Dedifferentiated amniotic fluid mesenchymal stem cell (primary cell): ENCODE data around the gene TUBD1.
A peak's percentile ranks its signal among the peaks of the same experiment; 100 is the strongest.
"Not testable (repeated sequence)": the region's sequence is repeated elsewhere in the genome, so short reads cannot be mapped to it uniquely, and the experiment has no call there.

Source experiments
- DNase-seq: peaks from one replicate; pipeline ENCODE4 v3.0.0-alpha.2; 2016; ENCODE audit errors: extremely low spot score

The TUBD1 gene

DNA sequence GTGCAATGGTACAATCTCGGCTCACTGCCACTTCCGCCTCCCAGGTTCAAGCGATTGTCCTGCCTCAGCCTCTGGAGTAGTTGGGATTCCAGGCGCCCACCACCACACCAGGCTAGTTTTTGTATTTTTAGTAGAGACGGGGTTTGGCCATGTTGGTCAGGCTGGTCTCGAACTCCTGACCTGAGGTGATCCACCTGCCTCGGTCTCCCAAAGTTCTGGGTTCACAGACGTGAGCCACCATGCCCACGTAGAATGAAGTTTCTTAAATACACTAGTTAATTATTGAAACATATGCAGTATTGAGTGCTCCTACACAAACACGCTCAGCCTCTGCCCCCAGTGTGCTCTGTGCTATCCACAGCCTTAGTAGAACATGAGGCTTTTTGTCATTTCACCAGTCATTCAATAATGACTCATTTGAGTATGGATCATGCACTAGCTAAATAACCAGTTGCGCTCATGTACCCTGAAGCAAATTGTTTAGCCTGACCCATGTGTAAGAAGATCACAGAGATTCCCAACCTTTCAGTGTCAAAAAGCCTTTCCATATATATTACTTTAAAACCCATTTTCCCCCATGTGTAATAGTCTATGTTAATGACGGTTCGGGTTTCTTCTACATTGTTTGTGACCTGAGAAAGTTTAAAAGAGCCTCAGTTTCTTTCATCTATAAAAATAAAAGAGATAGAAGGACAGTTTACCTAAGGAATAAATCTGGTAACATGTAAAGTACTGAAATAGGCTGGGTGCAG, 49.7 kb downstream of the TUBD1 start:
- DNase-seq: peak; percentile 95

DNA sequence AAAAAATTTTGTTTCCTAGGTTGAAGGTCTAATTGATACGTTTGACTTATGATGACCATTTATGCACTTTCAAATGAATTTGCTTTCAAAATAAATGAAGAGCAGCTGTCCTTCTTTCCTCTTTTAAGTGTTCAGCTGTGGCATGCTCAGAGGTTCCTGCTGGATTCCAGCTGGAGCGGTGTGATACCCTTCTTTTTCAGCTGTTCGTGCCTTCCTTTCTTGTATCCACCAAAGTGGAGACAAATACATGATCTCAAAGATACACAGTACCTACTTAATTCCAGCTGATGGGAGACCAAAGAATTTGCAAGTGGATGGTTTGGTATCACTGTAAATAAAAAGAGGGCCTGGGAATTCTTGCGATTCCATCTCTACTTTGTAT, 50.9 kb downstream of the TUBD1 start:
- DNase-seq: not testable (repeated sequence)

DNA sequence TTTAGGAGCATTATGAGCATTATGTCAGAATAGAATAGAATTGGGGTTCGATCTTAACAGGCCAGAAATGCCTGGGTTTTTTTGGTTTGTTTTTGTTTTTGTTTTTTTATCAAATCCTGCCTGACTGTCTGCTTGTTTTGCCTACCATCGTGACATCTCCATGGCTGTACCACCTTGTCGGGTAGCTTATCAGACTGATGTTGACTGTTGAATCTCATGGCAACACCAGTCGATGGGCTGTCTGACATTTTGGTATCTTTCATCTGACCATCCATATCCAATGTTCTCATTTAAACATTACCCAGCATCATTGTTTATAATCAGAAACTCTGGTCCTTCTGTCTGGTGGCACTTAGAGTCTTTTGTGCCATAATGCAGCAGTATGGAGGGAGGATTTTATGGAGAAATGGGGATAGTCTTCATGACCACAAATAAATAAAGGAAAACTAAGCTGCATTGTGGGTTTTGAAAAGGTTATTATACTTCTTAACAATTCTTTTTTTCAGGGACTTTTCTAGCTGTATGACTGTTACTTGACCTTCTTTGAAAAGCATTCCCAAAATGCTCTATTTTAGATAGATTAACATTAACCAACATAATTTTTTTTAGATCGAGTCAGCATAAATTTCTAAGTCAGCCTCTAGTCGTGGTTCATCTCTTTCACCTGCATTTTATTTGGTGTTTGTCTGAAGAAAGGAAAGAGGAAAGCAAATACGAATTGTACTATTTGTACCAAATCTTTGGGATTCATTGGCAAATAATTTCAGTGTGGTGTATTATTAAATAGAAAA, 51.5 kb downstream of the TUBD1 start:
- DNase-seq: not testable (repeated sequence)

DNA sequence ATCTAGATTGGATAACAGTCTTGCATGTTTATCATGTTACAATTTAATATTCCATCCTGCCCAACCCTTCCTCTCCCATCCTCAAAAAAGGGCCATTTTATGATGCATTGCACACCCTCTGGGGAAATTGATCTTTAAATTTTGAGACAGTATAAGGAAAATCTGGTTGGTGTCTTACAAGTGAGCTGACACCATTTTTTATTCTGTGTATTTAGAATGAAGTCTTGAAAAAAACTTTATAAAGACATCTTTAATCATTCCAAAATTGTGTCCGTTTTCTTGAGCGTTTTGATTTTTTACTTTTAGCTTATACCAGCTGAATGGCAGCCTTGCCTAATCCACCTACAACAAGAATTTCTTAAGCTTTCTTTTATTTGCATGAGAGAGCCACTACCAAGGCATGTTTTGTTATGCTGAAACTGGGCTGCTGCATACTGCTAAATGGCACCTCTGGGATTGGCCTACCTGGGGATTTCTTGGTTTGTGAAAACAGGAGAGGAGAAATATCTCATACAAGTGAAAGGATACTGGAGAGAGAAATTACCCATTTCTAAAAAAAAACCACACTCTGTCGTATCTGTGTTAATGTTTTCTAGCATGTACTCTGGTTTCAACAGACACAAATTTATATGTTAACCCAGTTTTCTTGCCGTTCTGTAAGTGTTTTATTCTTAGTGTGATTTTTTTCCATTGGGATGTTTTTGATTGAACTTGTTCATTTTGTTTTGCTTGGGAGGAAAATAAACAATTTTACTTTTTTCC, 52.2 kb downstream of the TUBD1 start:
- DNase-seq: no peak

DNA sequence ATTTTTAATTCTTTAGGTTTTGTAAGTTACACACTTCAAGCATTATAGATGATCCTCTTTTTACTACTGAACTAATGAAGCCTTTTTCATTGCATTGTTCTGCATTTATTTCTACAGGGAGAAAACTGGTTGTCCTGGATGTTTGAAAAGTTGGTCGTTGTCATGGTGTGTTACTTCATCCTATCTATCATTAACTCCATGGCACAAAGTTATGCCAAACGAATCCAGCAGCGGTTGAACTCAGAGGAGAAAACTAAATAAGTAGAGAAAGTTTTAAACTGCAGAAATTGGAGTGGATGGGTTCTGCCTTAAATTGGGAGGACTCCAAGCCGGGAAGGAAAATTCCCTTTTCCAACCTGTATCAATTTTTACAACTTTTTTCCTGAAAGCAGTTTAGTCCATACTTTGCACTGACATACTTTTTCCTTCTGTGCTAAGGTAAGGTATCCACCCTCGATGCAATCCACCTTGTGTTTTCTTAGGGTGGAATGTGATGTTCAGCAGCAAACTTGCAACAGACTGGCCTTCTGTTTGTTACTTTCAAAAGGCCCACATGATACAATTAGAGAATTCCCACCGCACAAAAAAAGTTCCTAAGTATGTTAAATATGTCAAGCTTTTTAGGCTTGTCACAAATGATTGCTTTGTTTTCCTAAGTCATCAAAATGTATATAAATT, 53.0 kb downstream of the TUBD1 start:
- DNase-seq: no peak

DNA sequence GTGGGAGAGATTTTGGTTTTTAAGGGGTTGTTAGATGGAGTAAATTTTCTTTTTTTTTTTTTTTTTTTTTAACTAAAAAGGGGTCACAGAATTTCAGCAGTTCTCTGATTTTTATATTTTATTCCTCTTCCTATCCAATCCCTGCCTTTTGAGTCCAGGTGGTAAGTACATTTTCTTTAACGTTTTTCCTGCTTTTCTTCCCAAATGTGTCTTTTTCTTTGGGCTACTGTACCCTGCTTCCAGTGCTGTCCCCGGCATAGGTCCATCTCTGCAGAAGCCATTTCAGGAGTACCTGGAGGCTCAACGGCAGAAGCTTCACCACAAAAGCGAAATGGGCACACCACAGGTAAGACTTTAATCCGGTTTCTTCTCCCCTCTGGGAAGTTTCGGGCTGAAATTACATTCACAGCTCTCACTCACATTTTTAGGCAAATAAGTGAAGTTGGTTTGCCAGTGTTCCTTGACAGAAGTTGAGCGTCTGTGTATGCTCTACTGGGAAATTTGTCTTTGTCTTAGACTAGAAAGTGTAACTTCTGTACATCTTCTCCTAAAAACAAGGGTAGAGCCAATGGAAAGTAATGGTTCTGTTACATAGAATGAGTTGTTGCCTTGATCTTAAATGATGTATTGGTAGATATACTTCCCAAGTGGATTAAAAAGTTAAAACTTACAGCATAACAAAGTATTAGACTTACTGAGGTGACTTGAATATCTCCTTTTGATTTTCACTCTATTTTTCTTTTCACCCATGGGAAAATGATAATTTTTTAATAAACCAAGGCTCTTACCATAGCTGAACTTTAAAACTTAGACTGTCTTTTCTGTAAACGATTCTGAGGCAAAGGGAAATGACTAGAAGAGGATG, 54.5 kb downstream of the TUBD1 start:
- no peak for DNase-seq

DNA sequence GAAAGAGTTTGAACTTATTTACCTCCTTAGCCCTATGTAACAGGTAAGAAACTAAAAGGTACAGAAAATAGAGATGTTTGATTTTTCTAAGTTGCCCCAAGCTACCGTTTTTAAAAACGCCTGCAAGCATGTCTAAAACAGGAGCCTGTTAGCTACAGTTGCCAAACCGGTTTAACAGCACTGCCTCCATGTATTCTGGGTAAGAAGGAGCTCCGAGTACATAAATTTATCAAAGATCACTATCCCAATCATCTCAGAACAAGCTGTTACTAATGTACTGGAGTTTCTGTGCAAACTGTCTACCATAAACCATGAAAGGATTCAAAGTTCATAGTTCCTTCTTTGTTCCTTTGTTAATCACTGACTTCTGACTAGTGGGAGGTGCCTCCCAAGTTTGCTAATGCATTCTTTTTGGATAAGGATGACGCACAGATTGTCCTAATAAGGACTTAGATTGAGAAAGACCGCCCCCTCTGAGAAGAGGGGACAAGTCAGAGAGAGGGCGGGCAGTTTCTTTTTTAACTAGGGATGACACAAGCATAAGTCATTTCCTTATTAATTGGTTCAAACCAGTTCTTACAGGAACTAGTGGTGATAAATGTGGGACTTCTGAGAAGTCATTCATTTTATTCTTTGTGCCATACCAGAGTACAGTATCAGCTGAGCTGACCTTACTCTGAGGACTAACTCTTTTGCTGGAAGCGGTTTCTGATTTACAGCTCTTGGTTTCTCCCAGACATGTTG, 55.3 kb downstream of the TUBD1 start:
- peak; percentile 100 for DNase-seq

DNA sequence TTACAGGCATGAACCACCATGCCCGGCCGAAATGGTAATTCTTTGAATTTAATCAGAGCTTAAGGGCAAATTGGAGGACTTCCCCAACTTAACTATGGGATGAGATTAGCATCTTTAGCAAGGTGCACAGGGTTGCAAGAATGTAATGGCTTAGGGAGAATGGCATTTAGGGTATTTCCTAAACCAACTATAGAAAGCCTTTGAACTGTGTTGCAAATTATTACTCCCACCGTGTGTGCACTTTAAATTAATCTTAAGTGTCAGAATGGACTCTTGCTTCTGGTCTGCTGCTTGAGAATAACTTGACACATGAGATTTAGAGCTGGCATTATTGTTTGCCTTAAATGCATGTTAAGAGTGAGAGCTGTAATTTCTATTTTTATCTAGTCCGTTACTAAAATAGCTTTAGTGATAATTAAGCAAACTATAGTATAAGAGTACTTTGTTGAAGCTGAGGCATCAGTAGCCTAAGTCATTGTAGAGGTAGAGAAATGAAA, 59.8 kb downstream of the TUBD1 start:
- no peak for DNase-seq

DNA sequence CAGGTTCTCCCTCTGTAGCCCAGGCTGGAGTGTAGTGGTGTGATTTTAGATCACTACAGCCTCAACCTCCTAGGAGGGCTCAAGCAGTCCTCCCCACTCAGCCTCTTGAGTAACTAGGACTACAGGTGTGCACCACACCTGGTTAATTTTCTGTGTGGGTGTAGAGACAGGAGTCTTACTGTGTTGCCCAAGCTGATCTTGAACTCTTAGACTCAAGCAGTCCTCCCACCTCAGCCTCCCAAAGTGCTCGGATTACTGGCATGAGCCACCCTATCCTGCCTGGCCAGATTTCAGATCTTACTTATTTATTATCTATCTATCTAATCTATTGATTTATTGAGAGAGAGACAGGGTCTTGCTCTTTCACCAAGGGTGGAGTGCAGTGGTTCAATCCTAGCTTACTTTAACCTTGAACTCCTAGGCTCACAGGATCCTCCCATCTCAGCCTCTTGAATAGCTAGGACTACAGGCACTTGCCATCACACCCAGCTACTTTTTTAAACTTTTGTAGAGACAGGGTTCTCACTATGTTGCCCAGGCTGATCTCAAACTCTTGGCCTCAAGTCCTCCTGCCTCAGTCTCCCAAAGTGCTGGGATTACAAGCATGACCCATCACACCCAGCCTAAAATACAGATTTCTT, 61.8 kb downstream of the TUBD1 start:
- no peak for DNase-seq

DNA sequence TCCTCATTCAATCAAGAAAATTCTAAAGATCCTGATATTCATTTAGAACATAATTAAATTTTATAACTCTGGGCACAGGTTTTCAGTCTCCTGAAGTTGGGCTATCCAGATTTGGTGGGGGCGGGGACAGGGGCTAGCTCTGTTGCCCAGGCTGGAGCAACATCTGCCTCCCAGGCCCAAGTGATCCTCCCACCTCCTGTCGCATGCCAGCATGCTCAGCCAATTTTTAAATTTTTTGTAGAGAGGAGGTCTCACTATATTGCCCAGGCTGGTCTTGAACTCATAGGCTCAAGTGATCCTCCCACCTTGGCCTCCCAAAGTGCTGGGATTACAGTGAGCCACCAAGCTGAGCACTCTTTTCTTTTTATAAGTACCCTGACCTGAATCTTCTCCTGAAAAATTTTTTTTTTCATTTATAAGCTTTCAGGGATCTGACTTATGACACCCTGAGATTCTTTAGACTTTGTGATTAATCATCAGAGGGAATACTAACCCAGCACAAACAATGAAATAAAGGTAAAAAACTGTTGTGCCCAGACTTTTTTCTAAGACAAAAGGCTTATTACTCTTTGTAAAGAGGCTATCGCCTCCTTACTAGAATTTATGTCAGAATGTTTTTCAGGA, 62.6 kb downstream of the TUBD1 start:
- DNase-seq: no peak

DNA sequence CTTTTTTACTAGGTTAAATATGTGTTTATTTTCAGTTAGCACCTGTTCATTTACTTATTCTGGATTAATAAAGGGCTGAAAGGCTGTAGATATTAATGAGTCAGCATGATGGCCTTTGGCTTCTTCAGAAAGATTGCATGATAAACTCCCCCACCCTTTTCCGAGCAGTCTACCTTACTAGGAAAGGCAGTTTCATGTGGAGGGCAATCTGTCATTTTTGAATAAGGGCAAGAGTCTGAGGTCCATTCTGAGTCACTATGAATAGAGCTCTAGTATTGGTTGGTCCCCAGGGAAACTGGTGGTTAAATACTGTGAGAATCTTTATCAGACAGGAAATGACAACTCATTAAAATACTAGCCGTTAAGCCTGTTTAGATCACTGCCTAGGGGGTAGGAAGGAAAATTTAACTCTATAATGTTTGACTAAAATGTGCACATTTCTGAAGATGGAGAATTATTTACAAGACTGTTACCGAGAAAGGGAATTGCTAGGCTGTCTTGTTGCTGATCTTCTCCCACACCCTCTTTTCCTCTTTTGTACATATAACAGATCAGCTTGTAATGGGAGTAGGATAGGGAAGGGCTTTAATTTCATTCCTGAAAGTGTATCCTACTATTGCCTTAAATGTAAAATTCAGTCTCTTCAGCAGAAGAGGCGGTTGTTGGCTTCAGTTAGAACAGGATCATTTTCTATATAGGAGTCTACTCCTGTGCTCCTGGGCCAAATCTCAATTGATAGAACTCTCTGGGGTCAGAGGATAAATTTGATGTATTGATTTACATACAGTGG, 63.3 kb downstream of the TUBD1 start:
- DNase-seq: peak; percentile 76

DNA sequence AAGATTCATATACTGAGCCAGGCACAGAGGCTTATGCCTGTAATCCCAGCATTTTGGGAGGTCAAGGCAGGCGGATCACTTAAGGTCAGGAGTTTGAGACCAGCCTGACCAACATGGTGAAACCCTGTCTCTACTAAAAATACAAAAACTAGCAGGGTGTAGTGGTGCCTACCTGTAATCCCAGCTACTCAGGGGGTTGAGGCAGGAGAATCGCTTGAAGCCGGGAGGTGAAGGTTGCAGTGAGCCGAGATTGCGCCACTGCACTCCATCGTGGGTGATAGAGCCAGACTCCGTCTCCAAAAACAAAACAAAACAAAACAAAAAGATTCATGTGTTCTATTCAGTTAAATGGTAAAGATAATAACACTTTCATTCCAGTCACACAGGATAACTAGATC, 63.9 kb downstream of the TUBD1 start:
- DNase-seq: not testable (repeated sequence)

DNA sequence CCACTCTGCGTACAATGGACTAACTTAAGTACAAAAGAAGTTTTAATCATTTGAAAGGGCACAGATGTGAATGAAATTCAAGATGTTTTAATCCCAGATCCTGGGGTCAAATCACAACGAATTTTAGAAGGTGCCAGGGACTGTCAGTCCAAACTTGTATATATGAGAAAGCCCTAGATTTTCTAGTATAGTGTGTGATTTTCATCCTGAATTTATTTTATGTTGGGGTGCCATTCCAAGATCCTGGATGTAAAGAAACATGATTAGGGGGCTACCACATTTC, 64.3 kb downstream of the TUBD1 start:
- DNase-seq: no peak

DNA sequence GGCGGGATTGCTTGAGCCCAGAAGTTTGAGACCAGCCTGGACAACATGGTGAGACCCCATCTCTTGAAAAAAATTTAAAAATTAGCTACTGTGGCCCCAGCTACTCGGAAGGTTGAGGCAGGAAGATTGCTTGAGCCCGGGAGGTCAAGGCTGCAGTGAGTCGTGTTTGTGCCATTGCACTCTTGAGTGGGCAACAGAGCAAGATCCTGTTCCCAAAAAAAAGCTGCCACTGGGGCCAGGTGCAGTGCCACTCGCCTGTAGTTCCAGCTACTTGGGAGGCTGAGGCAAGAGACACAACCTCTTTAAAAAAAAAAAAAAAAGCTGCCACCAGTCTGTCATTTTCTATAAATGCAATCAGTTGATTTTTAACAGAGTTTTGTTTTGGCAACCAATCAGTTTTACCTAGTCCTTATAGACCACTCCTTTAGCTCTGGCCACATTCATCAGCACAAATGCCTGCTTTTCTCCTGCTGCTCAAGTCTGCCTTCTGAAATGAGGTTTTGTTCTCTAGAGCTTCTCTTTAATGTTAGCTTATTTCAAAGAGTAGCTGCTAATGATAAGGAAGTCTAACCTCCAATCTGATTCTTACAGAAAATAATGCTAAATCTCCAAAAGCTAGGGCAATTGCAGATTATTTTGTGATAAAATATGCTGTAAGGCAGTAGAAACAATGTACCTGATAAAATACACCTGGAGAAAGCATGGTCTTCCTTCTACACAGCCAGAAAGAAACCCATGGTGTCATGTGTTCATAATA, 64.8 kb downstream of the TUBD1 start:
- DNase-seq: no peak

DNA sequence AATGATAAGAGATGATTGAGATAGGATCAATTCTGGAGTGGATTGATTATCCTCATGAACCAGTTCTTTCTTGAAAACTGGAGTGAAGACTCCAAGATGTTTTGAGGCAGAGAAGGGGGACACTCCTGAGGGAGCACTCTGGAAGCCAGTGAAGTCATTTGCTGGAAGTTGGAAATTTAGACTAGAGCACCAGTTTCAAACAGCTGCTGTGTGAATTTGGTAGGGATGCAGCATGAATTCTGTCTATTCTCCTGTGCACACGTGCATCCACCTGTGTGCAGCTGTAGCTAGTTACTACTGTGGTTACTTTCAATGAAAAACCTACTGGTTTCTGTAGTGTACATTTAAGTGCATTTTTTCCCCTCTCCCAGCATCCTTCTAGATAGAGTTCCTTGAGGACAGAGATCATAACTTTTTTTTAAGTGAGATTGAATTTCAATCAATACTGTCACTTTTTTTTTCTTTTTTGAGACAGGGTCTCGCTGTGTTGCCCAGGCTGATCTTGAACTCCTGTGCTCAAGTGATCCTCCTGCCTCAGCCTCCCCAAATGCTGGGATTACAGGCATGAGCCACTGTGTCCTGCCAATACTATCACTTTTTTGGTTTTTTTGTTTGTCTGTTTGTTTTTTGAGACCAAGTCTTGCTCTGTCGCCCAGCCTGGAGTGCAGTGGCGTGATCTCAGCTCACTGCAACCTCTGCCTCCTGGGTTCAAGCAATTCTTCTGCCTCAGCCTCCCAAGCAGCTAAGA, 65.9 kb downstream of the TUBD1 start:
- no peak for DNase-seq

DNA sequence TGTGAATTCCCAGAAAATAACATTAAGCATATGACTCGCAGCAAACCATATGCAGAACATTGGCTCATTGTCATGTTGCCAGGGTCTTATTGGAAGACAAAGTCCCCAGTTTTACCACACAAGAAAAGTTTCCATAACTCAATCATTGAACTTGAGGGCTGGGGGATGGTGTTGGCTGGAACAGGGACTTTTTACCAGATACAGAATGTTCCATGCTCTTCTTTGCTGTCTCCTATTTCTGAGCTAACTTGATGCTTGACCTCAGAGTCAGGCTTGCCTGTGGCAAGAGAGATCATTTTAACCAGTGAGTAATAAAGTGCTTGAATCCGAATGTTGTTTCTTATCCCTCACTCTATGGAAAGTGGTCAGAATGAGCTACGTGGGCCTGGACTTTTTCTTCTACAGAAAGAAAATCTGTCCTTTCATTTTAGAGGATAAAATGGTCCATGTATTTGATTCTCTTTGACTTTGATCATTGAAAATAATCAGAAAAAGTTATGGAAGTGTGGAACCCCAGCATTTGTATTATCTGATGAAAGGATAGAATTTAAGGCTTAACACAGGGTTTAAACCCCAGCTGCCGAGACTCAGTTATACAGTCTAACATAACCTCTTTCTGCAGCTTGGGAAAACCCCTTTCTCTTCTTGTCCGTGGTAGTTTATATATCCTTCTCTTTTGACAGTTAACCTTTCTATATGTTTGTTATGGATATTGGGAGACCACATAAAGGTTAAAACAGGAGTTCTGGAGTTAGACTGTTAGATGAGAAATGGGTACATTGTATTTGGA, 67.0 kb downstream of the TUBD1 start:
- no peak for DNase-seq
